WERI-Rb-1 (cell line): ENCODE data around the gene TXNRD1.

Source experiments
- DNase-seq: peaks from one replicate; pipeline ENCODE4 v3.0.0-alpha.2; 2020
- H3K27ac ChIP-seq: fragments of 250-450 bp; sonication (Bioruptor Pico); 2 replicates; pipeline ENCODE4 v1.5.1; 2020; ENCODE audit warnings: mild to moderate bottlenecking, moderate library complexity
- H3K27me3 ChIP-seq: fragments of 250-450 bp; sonication (Bioruptor Pico); 2 replicates; pipeline ENCODE4 v1.5.1; 2021; ENCODE audit warnings: mild to moderate bottlenecking, low read depth, moderate library complexity; ENCODE audit not compliant: insufficient read depth, severe bottlenecking
- H3K36me3 ChIP-seq: fragments of 250-450 bp; sonication (Bioruptor Pico); 2 replicates; pipeline ENCODE4 v1.5.1; 2020; ENCODE audit warnings: mild to moderate bottlenecking, moderate library complexity
- H3K4me3 ChIP-seq: 2 replicates; pipeline ENCODE4 v1.5.1; 2011; ENCODE audit warnings: low read depth, mild to moderate bottlenecking, control low read depth, low read length
- H3K9me3 ChIP-seq: fragments of 250-450 bp; sonication (Bioruptor Pico); 2 replicates; pipeline ENCODE4 v1.5.1; 2021; ENCODE audit warnings: mild to moderate bottlenecking, moderate library complexity; ENCODE audit not compliant: severe bottlenecking
- TF ChIP-seq, protein P1 (sequence below): IDR thresholded peaks from 2 replicates; pipeline ENCODE4 v1.5.1; 2011; ENCODE audit warnings: low read depth, mild to moderate bottlenecking, control low read depth, inconsistent platforms, low read length

Gene TXNRD1

DNA sequence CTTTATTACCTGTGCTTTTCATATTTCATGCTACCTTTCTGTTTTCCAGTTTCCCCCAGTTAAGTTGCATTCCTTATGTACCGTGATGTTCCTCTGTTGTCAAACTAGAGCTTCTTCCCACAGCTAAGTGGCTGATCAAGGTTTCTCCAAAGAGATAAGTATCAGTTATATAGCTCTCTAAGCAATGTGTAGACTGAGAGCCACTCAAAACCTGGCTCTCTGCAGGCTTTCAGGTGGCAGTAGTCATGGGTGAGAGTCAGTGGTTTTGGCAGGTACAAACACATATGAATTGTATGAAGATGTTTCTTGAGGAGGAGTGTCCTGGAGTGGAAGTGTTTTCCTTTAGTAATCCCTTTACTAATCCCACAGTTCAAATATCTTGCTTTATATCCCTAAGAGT lies 28.4 kb downstream of the TXNRD1 start:
- no peaks in the 10 kb centered on the region for H3K9me3 ChIP-seq
- no peak for DNase-seq
- H3K27ac ChIP-seq = no peak overlapping the region
- no peak overlapping the region for H3K4me3 ChIP-seq
- H3K27me3 ChIP-seq = no peaks in the 10 kb centered on the region
- TF ChIP-seq, protein P1, sequence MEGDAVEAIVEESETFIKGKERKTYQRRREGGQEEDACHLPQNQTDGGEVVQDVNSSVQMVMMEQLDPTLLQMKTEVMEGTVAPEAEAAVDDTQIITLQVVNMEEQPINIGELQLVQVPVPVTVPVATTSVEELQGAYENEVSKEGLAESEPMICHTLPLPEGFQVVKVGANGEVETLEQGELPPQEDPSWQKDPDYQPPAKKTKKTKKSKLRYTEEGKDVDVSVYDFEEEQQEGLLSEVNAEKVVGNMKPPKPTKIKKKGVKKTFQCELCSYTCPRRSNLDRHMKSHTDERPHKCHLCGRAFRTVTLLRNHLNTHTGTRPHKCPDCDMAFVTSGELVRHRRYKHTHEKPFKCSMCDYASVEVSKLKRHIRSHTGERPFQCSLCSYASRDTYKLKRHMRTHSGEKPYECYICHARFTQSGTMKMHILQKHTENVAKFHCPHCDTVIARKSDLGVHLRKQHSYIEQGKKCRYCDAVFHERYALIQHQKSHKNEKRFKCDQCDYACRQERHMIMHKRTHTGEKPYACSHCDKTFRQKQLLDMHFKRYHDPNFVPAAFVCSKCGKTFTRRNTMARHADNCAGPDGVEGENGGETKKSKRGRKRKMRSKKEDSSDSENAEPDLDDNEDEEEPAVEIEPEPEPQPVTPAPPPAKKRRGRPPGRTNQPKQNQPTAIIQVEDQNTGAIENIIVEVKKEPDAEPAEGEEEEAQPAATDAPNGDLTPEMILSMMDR = no peak
- H3K36me3 ChIP-seq = no peaks in the 10 kb centered on the region

DNA sequence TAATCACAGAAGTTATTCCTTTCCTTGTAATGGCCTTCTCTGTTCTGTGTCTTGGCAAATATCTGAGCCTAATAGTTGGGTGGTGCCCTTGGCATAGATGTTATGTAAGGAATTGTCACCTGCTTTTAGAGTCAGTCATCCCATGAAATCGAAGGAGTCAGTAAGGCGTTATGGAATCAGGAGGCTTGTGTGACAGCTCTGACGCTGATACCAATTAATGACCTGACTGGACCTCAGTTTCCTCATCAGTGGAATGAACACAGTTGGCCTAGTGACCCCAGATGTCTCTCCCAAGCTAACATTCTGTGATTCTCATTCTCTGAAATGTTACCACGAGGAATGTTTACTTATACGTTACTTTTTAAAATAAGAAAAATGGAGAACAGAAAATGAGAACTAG lies 32.1 kb downstream of the TXNRD1 start:
- TF ChIP-seq, protein P1 = no peak
- Histone ChIP-seq H3K4me3 (no peak overlapping the region), H3K36me3 (no peaks in the 10 kb centered on the region), H3K9me3 (no peaks in the 10 kb centered on the region), H3K27me3 (no peaks in the 10 kb centered on the region), H3K27ac (no peak overlapping the region)
- DNase-seq = no peak

DNA sequence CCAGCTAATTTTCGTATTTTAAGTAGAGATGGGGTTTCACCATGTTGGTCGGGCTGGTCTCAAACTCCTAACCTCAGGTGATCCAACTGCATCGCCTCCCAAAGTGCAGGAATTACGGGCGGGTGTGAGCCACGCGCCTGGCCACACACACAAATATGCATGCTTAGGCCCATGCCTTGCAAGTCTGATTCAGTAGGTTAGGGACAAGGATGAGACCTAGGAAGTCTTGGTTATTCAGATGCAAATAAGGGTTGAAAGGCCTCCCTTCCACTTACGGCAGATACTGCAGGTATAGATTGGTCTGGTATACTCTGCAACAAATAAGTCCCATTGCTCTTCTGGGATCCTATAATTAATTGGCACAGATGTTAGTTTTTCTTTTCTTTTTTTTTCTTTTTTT lies 32.9 kb downstream of the TXNRD1 start:
- DNase-seq = no peak
- H3K9me3 ChIP-seq = no peaks in the 10 kb centered on the region
- no peaks in the 10 kb centered on the region for H3K27me3 ChIP-seq
- H3K36me3 ChIP-seq = no peaks in the 10 kb centered on the region
- TF ChIP-seq, protein P1 = no peak
- H3K27ac ChIP-seq = no peak overlapping the region
- no peak overlapping the region for H3K4me3 ChIP-seq

DNA sequence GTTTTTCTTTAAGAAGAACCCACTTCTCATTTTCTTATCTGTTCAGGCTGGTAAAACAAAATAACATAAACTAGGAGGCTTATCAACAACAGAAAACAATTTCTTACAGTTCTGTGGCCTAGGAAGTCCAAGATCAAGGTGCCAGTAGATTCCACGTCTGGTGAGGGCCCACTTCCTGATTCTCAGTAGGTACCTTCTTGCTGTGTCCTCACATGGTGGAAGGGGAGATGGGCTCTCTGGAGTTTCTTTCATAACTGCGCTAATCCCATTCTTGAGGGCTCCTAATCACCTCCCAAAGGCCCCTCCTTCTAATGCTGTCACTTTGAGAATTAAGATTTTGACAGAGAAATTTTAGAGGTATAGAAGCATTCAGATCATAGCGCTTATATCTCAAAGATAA lies 33.4 kb downstream of the TXNRD1 start:
- Histone ChIP-seq H3K27me3 (no peaks in the 10 kb centered on the region), H3K36me3 (no peaks in the 10 kb centered on the region), H3K9me3 (no peaks in the 10 kb centered on the region), H3K27ac (no peak overlapping the region), H3K4me3 (no peak overlapping the region)
- DNase-seq = no peak
- TF ChIP-seq, protein P1 = no peak

DNA sequence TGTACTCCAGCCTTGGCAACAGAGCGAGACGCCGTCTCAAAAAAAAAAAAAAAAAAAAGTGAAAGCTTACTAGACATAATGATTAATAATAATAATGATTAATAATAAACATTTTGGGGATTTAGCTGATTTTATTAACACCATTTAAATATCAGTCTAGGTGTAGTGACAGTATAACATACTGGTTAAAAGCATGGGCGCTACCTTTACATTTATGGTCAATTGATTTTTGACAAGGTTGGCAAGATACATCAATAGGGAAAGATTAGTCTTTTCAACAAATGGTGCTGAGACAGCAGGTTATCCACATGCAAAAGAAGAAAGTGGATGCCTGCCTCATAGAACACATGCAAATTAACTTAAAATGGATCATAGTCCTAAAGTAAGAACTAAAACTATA lies 34.3 kb downstream of the TXNRD1 start:
- H3K27ac ChIP-seq = no peak overlapping the region
- TF ChIP-seq, protein P1 = no peak
- H3K27me3 ChIP-seq = no peaks in the 10 kb centered on the region
- DNase-seq = no peak
- H3K4me3 ChIP-seq = no peak overlapping the region
- no peaks in the 10 kb centered on the region for H3K36me3 ChIP-seq
- no peaks in the 10 kb centered on the region for H3K9me3 ChIP-seq

DNA sequence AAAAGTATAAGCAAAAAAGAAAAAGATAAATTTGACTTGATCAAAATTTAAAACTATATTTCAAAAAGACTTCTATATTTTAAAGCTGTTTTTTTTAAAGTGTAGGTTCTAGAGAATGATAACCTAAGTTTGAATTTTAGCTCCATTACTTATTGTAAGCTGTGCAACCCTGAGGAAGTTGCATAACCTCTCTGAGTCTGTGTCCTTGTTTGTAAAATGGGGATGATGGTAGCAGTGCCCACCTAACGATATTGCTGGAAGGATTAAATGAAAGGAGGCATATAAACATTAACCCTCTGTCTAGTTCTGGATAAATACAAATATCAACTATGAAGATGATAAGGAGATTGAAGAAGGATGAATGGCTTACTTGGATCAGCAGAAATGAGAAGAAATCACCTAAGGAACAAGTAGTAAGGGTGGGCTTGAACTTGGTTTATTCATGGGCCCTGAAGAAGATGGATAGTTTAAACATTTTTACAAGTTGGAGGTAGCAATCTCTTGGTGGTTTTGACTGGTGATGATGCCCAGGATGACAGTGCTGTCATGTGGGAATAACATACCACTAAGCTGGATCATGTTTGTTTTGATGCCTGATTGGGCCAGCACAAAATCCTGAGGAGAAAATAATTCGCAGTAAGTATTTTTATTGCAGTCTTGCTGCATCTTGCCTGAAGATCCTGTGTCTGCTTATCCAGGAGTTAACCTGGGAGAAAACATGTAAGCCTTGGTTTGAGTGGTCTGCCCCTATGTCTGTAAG lies 35.0 kb downstream of the TXNRD1 start:
- TF ChIP-seq, protein P1 = no peak
- no peaks in the 10 kb centered on the region for H3K27me3 ChIP-seq
- no peak overlapping the region for H3K4me3 ChIP-seq
- H3K9me3 ChIP-seq = no peaks in the 10 kb centered on the region
- no peaks in the 10 kb centered on the region for H3K36me3 ChIP-seq
- no peak overlapping the region for H3K27ac ChIP-seq
- no peak for DNase-seq
